ENCODE data around the gene CRY2. TPM values are rescaled to one million over a fixed set of nuclear protein-coding genes. Genes with fewer than 3 reads are reported as not detected.

CRY2 gene
- total RNA-seq, 1 donor from 2014 or later: 23.8 TPM

DNA sequence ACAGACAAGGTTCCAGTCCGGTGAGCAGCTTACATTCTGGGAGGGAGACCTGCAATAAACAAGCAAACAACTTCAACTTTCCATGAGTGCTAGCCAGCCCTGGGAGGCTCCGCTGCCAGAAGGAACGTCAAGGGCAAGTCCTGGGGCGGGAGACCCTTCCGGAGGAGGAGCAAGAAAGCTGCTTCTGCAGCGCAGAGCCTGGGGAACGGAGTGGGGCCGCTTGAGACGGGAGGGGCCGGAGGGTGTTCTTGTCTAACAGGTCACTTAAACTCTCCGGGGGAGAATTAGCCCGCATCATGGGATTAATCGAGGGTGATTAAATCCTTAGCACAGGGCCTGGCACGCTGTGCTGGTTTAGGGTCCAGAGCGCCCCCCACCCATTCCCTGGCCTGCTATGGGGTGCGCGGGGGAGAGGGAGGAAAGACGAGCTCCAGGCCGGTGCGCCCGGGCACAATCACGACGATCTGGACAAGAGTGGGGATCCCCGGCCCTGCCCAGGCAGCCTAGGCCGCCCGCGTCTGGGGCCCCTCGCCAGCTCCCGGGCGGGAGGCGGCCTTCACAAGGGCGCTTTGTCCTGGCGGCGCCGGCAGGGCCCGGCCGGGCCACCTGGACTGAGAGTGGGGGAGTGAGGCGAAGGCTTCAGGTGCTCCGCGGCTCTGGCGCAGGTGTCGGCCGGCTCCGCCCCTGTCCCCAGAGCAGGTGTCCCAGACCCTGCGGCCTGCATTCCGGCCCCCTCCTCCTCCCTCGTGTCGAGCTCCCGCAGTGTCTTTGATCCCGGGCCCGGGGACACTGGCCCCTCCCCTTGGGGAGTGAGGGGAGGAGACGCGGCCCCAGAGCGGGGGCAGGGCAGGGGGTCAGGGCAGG, 74.5 kb downstream of the CRY2 start:
- DNase-seq (ENCODE audit: low read depth, low spot score): no peak
- H3K27me3 Mint-ChIP-seq (ENCODE audit: low read depth): peaks cover 58% of the 10 kb centered on the region
- TF ChIP-seq, protein P1, sequence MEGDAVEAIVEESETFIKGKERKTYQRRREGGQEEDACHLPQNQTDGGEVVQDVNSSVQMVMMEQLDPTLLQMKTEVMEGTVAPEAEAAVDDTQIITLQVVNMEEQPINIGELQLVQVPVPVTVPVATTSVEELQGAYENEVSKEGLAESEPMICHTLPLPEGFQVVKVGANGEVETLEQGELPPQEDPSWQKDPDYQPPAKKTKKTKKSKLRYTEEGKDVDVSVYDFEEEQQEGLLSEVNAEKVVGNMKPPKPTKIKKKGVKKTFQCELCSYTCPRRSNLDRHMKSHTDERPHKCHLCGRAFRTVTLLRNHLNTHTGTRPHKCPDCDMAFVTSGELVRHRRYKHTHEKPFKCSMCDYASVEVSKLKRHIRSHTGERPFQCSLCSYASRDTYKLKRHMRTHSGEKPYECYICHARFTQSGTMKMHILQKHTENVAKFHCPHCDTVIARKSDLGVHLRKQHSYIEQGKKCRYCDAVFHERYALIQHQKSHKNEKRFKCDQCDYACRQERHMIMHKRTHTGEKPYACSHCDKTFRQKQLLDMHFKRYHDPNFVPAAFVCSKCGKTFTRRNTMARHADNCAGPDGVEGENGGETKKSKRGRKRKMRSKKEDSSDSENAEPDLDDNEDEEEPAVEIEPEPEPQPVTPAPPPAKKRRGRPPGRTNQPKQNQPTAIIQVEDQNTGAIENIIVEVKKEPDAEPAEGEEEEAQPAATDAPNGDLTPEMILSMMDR (conservative IDR thresholded peaks at IDR 0.05): no peak
- no peaks in the 10 kb centered on the region for H3K36me3 Mint-ChIP-seq (ENCODE audit: low read depth)
- peaks cover 29% of the 10 kb centered on the region for H3K4me1 Mint-ChIP-seq
- peak overlapping the region; percentile 80 for H3K4me3 Mint-ChIP-seq
- H3K9me3 Mint-ChIP-seq: no peaks in the 10 kb centered on the region
- no peak overlapping the region for H3K27ac Mint-ChIP-seq (ENCODE audit: unreplicated experiment)

DNA sequence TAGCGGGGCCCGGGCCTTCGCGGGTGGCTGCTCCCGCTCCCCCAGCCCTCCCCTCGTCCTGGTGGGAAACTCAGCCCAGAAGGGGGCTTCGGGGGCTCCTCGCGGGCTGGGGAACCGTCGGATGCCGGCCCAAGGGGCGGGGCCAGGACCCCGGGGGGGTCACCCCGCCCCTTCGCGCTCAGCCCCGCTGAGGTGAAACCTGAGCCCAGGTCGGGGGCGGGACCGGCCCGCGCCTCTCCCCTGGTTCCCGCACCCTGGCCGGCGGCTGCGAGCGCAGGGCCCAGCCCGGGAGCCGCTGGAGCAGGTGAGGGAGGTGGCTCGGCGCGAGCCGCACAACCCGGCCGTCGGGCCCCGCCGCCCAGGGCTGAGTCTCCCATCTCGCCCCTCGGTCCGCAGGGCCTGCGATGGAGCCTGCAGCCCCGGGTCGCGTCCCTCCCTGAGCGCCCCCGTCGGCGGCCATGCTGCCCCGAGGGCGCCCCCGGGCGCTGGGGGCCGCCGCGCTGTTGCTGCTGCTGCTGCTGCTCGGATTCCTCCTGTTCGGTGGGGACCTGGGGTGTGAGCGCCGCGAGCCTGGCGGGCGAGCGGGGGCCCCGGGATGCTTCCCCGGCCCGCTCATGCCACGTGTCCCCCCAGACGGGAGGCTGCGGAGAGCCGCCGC, 75.3 kb downstream of the CRY2 start, which contains the start of gene LARGE2:
TSS of gene LARGE2 (plus strand) at position 232 of the 658 bp plus-strand sequence. CDS start at position 459, 227 bp downstream.
- Mint-ChIP-seq H3K9me3 (no peaks in the 10 kb centered on the region), H3K4me3 (peak within 1 kb of the TSS; percentile 80), H3K27ac (ENCODE audit: unreplicated experiment) (no peak within 1 kb of the TSS), H3K36me3 (ENCODE audit: low read depth) (no peaks in the 10 kb centered on the region), H3K4me1 (peaks cover 25% of the 10 kb centered on the region), H3K27me3 (ENCODE audit: low read depth) (peaks cover 64% of the 10 kb centered on the region)
- TF ChIP-seq, protein P1 (conservative IDR thresholded peaks at IDR 0.05): no peak
- DNase-seq (ENCODE audit: low read depth, low spot score): no peak

DNA sequence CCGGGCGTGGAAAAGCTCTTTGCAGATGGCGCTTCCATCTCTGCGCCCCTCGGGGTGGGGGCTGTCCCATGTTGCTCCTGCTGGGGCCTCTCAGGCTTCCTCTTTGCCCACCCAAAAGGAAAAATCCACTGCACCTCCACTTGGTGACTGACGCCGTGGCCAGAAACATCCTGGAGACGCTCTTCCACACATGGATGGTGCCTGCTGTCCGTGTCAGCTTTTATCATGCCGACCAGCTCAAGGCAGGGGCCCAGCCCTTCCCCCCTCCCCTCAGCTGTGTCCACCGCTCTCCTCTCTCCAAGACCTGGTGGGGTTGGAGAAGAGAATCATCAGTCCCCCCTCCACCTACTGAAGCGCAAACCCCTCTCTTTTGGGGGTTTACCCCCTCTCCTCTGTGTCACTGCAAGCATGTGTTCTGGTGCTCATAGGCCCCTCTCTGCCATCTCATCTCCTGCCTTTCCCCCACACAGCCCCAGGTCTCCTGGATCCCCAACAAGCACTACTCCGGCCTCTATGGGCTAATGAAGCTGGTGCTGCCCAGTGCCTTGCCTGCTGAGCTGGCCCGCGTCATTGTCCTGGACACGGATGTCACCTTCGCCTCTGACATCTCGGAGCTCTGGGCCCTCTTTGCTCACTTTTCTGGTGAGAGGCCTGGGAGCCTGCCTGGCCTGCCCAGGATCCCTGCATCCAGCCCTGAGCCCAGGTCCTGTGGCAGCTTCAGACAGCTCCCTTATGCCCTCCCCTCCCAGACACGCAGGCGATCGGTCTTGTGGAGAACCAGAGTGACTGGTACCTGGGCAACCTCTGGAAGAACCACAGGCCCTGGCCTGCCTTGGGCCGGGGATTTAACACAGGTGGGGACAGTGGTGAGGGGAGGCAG, 77.0 kb downstream of the CRY2 start:
- peak overlapping the region; percentile 65 for H3K4me3 Mint-ChIP-seq
- no peak for DNase-seq (ENCODE audit: low read depth, low spot score)
- no peaks in the 10 kb centered on the region for H3K36me3 Mint-ChIP-seq (ENCODE audit: low read depth)
- peaks cover 58% of the 10 kb centered on the region for H3K27me3 Mint-ChIP-seq (ENCODE audit: low read depth)
- H3K27ac Mint-ChIP-seq (ENCODE audit: unreplicated experiment): no peak overlapping the region
- TF ChIP-seq, protein P1 (conservative IDR thresholded peaks at IDR 0.05): no peak
- H3K4me1 Mint-ChIP-seq: peaks cover 12% of the 10 kb centered on the region
- H3K9me3 Mint-ChIP-seq: no peaks in the 10 kb centered on the region

DNA sequence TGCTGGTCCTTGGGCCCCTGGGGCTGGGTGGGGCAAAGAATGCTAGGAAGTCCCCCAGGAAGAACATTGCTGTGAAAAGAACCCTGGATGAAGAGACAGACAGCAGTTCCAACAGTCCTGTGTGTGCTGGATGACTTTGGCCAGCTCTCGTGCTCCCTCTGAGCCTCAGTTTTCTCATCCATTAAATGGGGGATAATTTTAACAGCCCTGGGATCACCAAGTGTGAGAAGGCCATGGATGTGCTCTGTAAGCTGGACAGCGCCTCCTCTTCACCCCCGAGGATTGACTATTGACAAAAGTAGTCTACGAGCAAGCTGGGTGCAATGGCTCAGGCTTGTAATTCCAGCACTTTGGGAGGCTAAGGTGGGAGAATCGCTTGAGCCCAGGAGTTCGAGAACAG, 77.7 kb downstream of the CRY2 start:
- Mint-ChIP-seq H3K27me3 (ENCODE audit: low read depth) (peaks cover 56% of the 10 kb centered on the region), H3K27ac (ENCODE audit: unreplicated experiment) (no peak overlapping the region), H3K36me3 (ENCODE audit: low read depth) (no peaks in the 10 kb centered on the region), H3K4me3 (peak overlapping the region; percentile 65), H3K9me3 (no peaks in the 10 kb centered on the region), H3K4me1 (peaks cover 12% of the 10 kb centered on the region)
- TF ChIP-seq, protein P1 (conservative IDR thresholded peaks at IDR 0.05): no peak
- no peak for DNase-seq (ENCODE audit: low read depth, low spot score)

DNA sequence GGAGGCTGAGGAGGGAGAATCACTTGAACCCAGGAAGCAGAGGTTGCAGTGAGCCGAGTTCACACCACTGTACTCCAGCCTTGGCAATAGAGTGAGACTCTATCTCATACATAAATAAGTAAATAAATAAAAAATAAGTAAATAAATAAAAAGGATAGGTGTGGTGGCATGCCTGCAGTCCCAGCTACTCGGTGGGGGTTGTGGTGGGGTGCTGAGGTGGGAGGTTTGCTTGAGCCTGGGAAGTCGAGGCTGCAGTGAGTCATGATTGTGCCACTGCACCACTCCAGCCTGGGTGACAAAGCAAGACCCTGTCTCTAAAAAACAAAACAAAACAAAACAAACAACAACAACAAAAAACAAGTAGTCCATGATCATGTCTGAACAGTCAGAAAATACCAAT, 78.3 kb downstream of the CRY2 start:
- Mint-ChIP-seq H3K4me3 (peak overlapping the region; percentile 47), H3K36me3 (ENCODE audit: low read depth) (no peaks in the 10 kb centered on the region), H3K9me3 (no peaks in the 10 kb centered on the region), H3K27me3 (ENCODE audit: low read depth) (peaks cover 50% of the 10 kb centered on the region), H3K27ac (ENCODE audit: unreplicated experiment) (no peak overlapping the region), H3K4me1 (peaks cover 12% of the 10 kb centered on the region)
- no peak for DNase-seq (ENCODE audit: low read depth, low spot score)
- TF ChIP-seq, protein P1 (conservative IDR thresholded peaks at IDR 0.05): no peak

Measured in neural crest cell (in vitro differentiated cells).